GM10266 (cell line): Measurements from ENCODE around the gene A4GALT.

Experiments
- DNase-seq: peaks from one replicate; pipeline ENCODE4 v3.0.0; 2012; ENCODE audit errors: extremely low spot score
- TF ChIP-seq, protein P1 (sequence below): IDR thresholded peaks from 2 replicates; pipeline ENCODE4 v1.5.1; 2012; ENCODE audit warnings: mild to moderate bottlenecking, low read depth; ENCODE audit not compliant: control insufficient read depth, insufficient read depth; ENCODE audit errors: missing control alignments

A4GALT gene

DNA sequence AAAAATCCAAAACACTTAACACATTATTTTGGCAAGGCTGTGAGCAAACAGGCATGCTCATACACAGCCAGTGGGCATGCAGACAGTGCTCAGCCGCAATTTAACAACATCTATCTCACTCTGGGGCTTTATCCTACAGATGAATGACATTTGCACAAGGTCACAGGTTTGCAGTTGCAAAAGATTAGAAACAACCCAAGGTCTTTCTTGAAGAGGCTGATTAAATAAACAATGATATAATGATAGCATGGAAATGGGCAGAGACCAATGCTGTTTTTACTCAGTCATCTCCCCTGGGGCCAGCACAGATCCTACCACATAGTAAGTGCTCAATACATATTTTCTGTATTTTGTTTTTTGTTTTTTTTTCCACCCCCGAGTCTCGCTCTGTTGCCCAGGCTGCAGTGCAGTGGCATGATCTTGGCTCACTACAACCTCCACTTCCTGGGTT lies 9.4 kb downstream of the A4GALT start:
- no peak for DNase-seq

DNA sequence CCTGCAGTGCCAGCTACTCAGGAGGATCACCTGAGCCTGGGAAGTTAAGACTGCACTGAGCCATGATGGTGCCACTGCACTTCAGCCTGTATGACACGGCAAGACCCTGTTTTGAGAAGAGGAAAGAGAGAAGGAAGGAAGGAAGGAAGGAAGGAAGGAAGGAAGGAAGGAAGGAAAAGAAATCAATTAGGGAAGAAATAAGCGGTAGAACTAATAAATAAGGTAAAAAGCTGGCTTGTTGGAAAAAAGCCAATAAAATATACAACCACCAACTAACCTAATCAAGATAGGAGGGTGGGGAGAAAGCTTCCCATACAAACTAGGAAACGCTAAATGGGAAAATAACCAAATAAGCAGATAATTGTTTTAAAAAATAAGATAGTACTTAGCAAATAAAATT lies 12.3 kb downstream of the A4GALT start:
- DNase-seq, result no peak
- TF ChIP-seq, protein P1, sequence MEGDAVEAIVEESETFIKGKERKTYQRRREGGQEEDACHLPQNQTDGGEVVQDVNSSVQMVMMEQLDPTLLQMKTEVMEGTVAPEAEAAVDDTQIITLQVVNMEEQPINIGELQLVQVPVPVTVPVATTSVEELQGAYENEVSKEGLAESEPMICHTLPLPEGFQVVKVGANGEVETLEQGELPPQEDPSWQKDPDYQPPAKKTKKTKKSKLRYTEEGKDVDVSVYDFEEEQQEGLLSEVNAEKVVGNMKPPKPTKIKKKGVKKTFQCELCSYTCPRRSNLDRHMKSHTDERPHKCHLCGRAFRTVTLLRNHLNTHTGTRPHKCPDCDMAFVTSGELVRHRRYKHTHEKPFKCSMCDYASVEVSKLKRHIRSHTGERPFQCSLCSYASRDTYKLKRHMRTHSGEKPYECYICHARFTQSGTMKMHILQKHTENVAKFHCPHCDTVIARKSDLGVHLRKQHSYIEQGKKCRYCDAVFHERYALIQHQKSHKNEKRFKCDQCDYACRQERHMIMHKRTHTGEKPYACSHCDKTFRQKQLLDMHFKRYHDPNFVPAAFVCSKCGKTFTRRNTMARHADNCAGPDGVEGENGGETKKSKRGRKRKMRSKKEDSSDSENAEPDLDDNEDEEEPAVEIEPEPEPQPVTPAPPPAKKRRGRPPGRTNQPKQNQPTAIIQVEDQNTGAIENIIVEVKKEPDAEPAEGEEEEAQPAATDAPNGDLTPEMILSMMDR, result no peak

More for the DNA sequence above, 9.4 kb downstream of the A4GALT start:
- TF ChIP-seq, protein P1, result no peak

DNA sequence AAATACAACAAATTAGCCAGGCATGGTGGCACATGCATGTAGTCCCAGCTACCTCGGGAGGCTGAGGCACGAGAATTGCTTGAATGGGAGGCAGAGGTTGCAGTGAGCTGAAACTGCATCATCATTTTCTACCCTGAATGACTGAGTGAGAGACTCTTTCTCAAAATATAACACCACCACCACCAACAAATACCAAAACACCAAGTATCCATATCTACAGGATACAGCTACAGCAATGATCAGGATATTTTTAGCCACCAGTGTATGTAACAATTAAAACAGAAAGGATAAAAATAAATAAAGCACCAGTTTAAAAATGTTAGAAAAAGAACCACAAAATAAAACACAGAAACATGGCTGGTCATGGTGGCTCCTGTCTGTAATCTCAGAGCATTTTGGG lies 13.2 kb downstream of the A4GALT start:
- no peak for DNase-seq
- TF ChIP-seq, protein P1, result no peak

DNA sequence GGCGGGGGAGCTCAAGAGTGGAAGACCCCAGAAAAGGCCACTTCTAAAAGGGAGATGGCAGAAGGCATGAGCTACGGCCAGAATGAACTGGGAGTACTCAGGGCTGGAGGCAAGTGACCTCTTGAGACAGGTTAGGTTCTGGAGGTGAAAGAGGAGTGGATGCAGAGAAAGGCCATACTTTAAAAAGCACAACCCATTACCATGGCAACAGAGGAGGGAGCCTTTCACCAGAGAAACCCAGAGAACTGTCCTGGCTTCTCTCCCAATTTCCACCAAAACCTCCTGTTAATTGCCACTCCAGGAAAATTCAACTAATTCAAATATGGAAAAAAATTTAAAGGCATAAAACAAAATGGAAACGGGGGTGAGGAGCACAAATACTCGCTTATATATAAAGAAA lies 15.8 kb downstream of the A4GALT start:
- TF ChIP-seq, protein P1, result no peak
- no peak for DNase-seq

DNA sequence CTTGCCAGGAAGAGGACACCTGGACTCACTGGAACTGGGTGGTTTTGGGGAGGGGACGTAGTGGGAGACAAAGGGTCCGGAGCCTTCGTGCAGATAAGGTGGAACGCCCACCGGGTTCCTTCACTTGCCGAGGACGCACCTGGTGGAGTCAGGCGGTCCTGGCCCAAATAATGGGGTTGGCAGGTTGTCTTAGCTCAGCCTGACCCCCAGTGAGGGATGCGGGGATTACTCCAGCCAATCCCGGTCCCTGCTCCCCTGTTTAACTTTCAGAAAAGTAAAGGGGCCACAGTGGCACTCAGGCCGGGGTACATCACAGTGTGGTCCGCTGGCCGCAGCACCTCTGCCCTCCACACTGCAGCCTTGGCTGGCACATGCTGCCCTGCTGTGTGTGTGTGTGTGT lies 18.0 kb downstream of the A4GALT start:
- DNase-seq, result no peak
- TF ChIP-seq, protein P1, result no peak

DNA sequence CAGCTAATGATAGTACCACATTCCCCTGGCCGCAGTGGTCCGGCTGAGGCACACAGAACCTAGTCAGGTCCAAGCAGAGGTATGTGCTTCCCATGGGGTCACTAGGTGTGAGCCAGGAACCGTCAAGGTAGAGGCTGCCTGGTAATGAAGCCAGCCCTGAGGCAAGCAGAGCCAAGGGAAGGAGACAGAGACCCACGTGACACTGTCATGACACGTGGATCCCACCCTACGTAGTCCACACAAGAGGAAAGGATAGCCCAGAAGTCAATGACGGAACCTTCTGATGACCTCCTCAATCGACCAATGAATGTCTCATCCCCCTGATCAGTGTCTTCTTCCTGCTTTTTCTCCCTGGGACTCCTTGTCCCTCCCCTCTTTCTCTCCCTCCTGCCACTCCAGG lies 19.0 kb downstream of the A4GALT start:
- DNase-seq, result no peak
- TF ChIP-seq, protein P1, result no peak

DNA sequence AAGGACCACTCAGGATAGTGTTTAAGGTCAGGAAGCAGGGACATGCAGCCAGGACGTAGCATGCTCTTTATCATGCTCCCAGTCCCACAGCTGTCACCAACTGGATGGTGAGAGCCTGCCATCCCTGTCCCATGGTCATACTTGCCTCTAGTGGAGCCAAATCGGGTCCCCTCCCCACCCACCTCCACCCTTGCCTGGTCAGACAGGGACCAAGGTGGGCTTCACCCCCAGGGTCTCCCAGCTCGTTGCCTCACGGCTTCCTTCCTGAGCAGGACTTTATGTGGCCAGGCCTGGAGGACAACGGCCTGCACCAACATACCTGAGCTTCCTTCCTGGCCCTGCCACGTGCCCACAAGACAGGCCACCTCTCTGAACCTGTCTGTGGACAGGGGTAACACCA lies 19.8 kb downstream of the A4GALT start:
- TF ChIP-seq, protein P1, result no peak
- DNase-seq, result no peak

DNA sequence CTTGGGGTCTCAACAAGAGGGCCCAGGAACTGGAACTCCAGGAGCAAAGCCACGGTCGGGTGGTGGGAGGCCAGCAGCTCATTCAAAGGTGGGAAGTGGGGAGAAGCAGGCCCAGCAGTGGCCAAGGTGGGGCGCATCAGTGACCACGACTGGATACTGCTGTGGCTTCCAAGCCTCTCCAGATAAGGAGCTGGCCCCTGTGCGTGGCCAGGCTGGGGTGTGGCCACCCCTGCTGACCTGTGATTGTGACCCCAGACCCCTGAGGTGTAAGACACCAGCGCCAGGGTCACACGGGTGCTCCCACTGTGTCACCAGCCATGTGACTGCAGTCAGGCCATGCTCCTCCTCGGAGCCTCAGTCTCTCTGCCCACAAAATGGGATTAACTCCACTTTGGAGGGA lies 20.3 kb downstream of the A4GALT start:
- TF ChIP-seq, protein P1, result no peak
- DNase-seq, result no peak
